NT2/D1 (cell line): ENCODE measurements around the gene SERPINA1.

Experiments used
- SUZ12 ChIP-seq: IDR thresholded peaks from 2 replicates; pipeline ENCODE4 v1.6.1; 2011; ENCODE audit not compliant: insufficient read length, insufficient read depth; ENCODE audit errors: extremely low read depth
- ZNF274 ChIP-seq: IDR thresholded peaks from 2 replicates; pipeline ENCODE4 v1.6.1; 2011; ENCODE audit warnings: mild to moderate bottlenecking, low read depth, low read length

- TF ChIP-seq ZNF274, result no peak
- no peak for TF ChIP-seq SUZ12
Observed at GRCh38 chr14:94387051-94388026, 1.1 kb downstream of the SERPINA1 start.
